GM12878 (cell line): ENCODE data around the gene MGMT. TPM values are rescaled to one million over a fixed set of nuclear protein-coding genes. Genes with fewer than 3 reads are reported as not detected.

ENCODE experiments used
- ATAC-seq: fragments of 200-7000 bp; cut with Tn5 transposase; 3 replicates; pipeline ENCODE4 v1.9.1; 2020; ENCODE audit warnings: mild to moderate bottlenecking, moderate library complexity
- BruUV-seq: library from RNA; stranded (reverse); fragments of 400-500 nt; replicated peaks from 2 replicates; lab custom pipeline; 2021; lab: Mats Ljungman, UMichigan
- CTCF ChIA-PET: fragments of 300-600 bp; sonication (Branson Sonifier 250); formaldehyde crosslinking; extraction: SDS; loops from one replicate; lab custom pipeline; 2021; ENCODE audit warnings: inconsistent platforms; lab: Yijun Ruan, JAX
- POLR2A ChIA-PET: fragments of 350-600 bp; formaldehyde crosslinking; extraction: SDS; loops from one replicate; lab custom pipeline; 2021; ENCODE audit warnings: inconsistent platforms; lab: Charles Lee
- RAD21 ChIA-PET: fragments of 300-600 bp; sonication (Branson Sonifier 250); formaldehyde crosslinking; loops from one replicate; lab custom pipeline; 2023; ENCODE audit warnings: antibody characterized with exemption; ENCODE audit not compliant: unreplicated experiment; lab: Charles Lee
- SMC1A ChIA-PET: fragments of 300-600 bp; sonication (Branson Sonifier 250); formaldehyde crosslinking; loops from one replicate; lab custom pipeline; 2023; ENCODE audit not compliant: unreplicated experiment, uncharacterized antibody; lab: Charles Lee
- DNase-seq: peaks from one replicate; pipeline ENCODE4 v3.0.0-alpha.2; 2011; ENCODE audit warnings: low read depth, low spot score
- FAIRE-seq: peaks from 3 replicates; lab custom pipeline; 2011; peaks lifted over from hg19 to GRCh38; lab: Jason Lieb, UNC
- H2AFZ ChIP-seq: 2 replicates; pipeline ENCODE4 v1.6.0; 2011; ENCODE audit warnings: low read depth, low read length, control low read depth; ENCODE audit not compliant: control insufficient read depth
- H3K27ac ChIP-seq: 2 replicates; pipeline ENCODE4 v1.5.1; 2011; ENCODE audit warnings: control low read depth; ENCODE audit not compliant: control insufficient read depth, insufficient read depth
- H3K27me3 ChIP-seq, 2 experiments: replicated peaks in 1 of 2; 2 replicates each; pipeline versions ENCODE4 v1.6.0 to v1.6.1; 2011; ENCODE audit warnings: low read length in 1 of 2; ENCODE audit not compliant: control insufficient read depth in 2 of 2, insufficient read depth in 2 of 2
- H3K36me3 ChIP-seq, 2 experiments: 2 replicates each; pipeline ENCODE4 v1.5.1; 2011; ENCODE audit warnings: low read length in 1 of 2; ENCODE audit not compliant: control insufficient read depth in 2 of 2, insufficient read depth in 2 of 2
- H3K4me1 ChIP-seq: 2 replicates; pipeline ENCODE4 v1.6.1; 2011; ENCODE audit warnings: mild to moderate bottlenecking, low read length, moderate library complexity, mixed read lengths; ENCODE audit not compliant: control insufficient read depth, insufficient read depth
- H3K4me2 ChIP-seq: 2 replicates; pipeline ENCODE4 v1.6.0; 2011; ENCODE audit warnings: control low read depth; ENCODE audit not compliant: control insufficient read depth, insufficient read depth
- H3K4me3 ChIP-seq: fragments of 200-600 bp; sonication (generic); 2 replicates; pipeline ENCODE4 v1.5.1; 2016
- H3K79me2 ChIP-seq: 2 replicates; pipeline ENCODE4 v1.6.0; 2011; ENCODE audit warnings: low read length; ENCODE audit not compliant: control insufficient read depth, insufficient read depth
- H3K9ac ChIP-seq: 2 replicates; pipeline ENCODE4 v1.8.0; 2011; ENCODE audit warnings: low read length, control low read depth, mixed read lengths; ENCODE audit not compliant: control insufficient read depth, insufficient read depth
- H3K9me3 ChIP-seq: replicated peaks from 3 replicates; pipeline ENCODE4 v1.5.1; 2011; ENCODE audit warnings: mild to moderate bottlenecking, low read length; ENCODE audit not compliant: control insufficient read depth, insufficient read depth
- H4K20me1 ChIP-seq: 2 replicates; pipeline ENCODE4 v1.6.0; 2011; ENCODE audit not compliant: control insufficient read depth, insufficient read depth
- ASH2L ChIP-seq: fragments of 300-600, 200-600 bp; sonication (generic); IDR thresholded peaks from 2 replicates; pipeline ENCODE4 v1.6.1; 2017; ENCODE audit warnings: low read depth, mild to moderate bottlenecking, borderline replicate concordance
- ATF7 ChIP-seq: fragments of 450-650 bp; IDR thresholded peaks from 2 replicates; pipeline ENCODE4 v1.6.1; 2016; ENCODE audit warnings: low read depth, mild to moderate bottlenecking
- BCL11A ChIP-seq: IDR thresholded peaks from 2 replicates; pipeline ENCODE4 v1.6.1; 2011; ENCODE audit warnings: low read depth, low read length
- CEBPB ChIP-seq, 2 experiments: fragments of 150-350 bp in 1 of 2; IDR thresholded peaks; 2 replicates each; pipeline ENCODE4 v1.6.1; 2012 to 2014; ENCODE audit warnings: low read depth in 2 of 2, low read length in 2 of 2, borderline replicate concordance in 1 of 2, inconsistent platforms in 1 of 2
- EED ChIP-seq: sonication (generic); IDR thresholded peaks from 2 replicates; pipeline ENCODE4 v1.6.1; 2016; ENCODE audit warnings: antibody characterized with exemption, low read depth
- EP300 ChIP-seq, 2 experiments: fragments of 150-350 bp in 1 of 2; IDR thresholded peaks; 2 replicates each; pipeline ENCODE4 v1.6.1; 2011 to 2012; ENCODE audit warnings: low read depth in 2 of 2, low read length in 2 of 2, borderline replicate concordance in 1 of 2, improper control_type of control experiment in 1 of 2, inconsistent platforms in 1 of 2; ENCODE audit not compliant: control insufficient read depth in 1 of 2
- GABPA ChIP-seq: IDR thresholded peaks from 2 replicates; pipeline ENCODE4 v1.6.1; 2014; ENCODE audit warnings: antibody characterized with exemption, low read depth, mild to moderate bottlenecking, inconsistent platforms
- HDGF ChIP-seq: fragments of 450-650 bp; IDR thresholded peaks from 2 replicates; pipeline ENCODE4 v1.6.1; 2016; ENCODE audit warnings: antibody characterized with exemption
- KDM1A ChIP-seq: fragments of 200-600 bp; sonication (generic); IDR thresholded peaks from 2 replicates; pipeline ENCODE4 v1.6.1; 2016; ENCODE audit warnings: borderline replicate concordance
- POLR2AphosphoS2 ChIP-seq: IDR thresholded peaks from 2 replicates; pipeline ENCODE4 v1.6.1; 2011; ENCODE audit warnings: low read depth, mild to moderate bottlenecking, low read length, improper control_type of control experiment, moderate library complexity
- SIX5 ChIP-seq: IDR thresholded peaks from 2 replicates; pipeline ENCODE4 v1.6.1; 2011; ENCODE audit warnings: mild to moderate bottlenecking, low read depth, low read length, moderate library complexity; ENCODE audit not compliant: severe bottlenecking
- SPI1 ChIP-seq: IDR thresholded peaks from 2 replicates; pipeline ENCODE4 v1.6.1; 2011; ENCODE audit warnings: low read depth, mild to moderate bottlenecking, low read length, moderate library complexity, borderline replicate concordance; ENCODE audit not compliant: insufficient read depth
- SUPT20H ChIP-seq: IDR thresholded peaks from 2 replicates; pipeline ENCODE4 v1.6.1; 2011; ENCODE audit warnings: low read depth, mild to moderate bottlenecking, low read length, moderate library complexity, borderline replicate concordance; ENCODE audit not compliant: control insufficient read depth
- WRNIP1 ChIP-seq: IDR thresholded peaks from 2 replicates; pipeline ENCODE4 v1.6.1; 2011; ENCODE audit warnings: low read depth, low read length, improper control_type of control experiment, borderline replicate concordance
- WGBS: methylation state at CpG from one replicate; pipeline ENCODE4 v1.1.6; 2016; ENCODE audit warnings: low lambda C conversion rate; ENCODE audit not compliant: insufficient replicate concordance, insufficient coverage; ENCODE audit errors: missing lambda C conversion rate; 5-methylcytosine and 5-hydroxymethylcytosine counted together
- in situ Hi-C: fragments of 300-500 bp; cut with MboI; formaldehyde crosslinking; loops from 9 replicates; pipeline ENCODE4 v1.14.3; 2018; ENCODE audit warnings: mixed read lengths
- intact Hi-C: fragments of 100-400 bp; cut with micrococcal nuclease; formaldehyde crosslinking; loops from one replicate; pipeline ENCODE4 v1.14.2; 2022; ENCODE audit not compliant: unreplicated experiment
- polyA plus RNA-seq, 11 experiments: library from polyadenylated mRNA; depleted of rRNA in 4 of 11; unstranded in 6 of 11; stranded (reverse) in 5 of 11; fragments of >200 nt; fragmentation: Nextera tagmentation in 4 of 11; fragmentation: Illumina TruSeq in 1 of 11; extraction: Ambion mirVana in 4 of 11; extraction: Trizol in 1 of 11; gene quantifications; 1 replicate in 1 of 11; 2 replicates in 10 of 11; pipeline versions ENCODE4 v1.2.1 to v1.2.3, GENCODE V29; 2011 to 2016; ENCODE audit warnings: inconsistent platforms in 2 of 11, missing spikeins in 2 of 11, low read depth in 1 of 11
- total RNA-seq, 4 experiments: library from RNA; depleted of rRNA in 3 of 4; stranded (reverse); fragments of >200 nt in 3 of 4; fragmentation: Illumina TruSeq in 1 of 4; extraction: Trizol in 1 of 4; gene quantifications; 2 replicates each; pipeline versions ENCODE4 v1.2.1 to v1.2.3, GENCODE V29; 2013 to 2021
- TF ChIP-seq, protein P1 (sequence below): fragments of 450-650 bp; IDR thresholded peaks from 2 replicates; pipeline ENCODE4 v1.6.1; 2017; ENCODE audit warnings: low read depth, mild to moderate bottlenecking, moderate library complexity
- TF ChIP-seq, protein P2 (sequence below): fragments of 450-650 bp; IDR thresholded peaks from 2 replicates; pipeline ENCODE4 v1.6.1; 2016; ENCODE audit warnings: mild to moderate bottlenecking

The MGMT gene
- total and polyA plus RNA-seq, 10 of the 15 experiments (the other 5 are each of a cell fraction or from before 2014, with no cell fraction given) = 0.16 to 24.2 (median 13.3) TPM

DNA sequence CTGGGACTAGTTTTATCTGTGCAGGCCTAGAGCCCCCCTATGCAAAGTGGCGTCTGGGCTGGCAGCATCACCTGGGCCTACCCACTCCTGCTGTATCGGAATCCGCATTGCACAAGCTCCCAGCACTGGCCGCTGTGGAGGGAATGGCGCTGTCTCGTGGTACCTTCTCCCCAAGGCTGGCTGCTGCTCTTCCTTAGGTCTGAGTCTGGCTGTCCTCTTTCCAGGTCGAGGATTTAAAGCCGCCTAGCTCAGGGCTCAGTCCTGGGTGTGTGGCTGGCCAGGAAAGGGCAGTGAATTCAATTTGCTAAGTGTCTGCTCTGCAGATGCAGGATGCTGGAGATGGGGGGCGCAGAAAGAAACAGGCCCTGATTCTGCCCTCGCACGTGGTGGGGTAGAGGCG, 44.7 kb downstream of the MGMT start:
- Histone ChIP-seq H3K9me3 (no peaks in the 10 kb centered on the region; the same call in 2 of the 3 replicates), H3K27ac (no peak overlapping the region), H3K27me3 (no peaks in the 10 kb centered on the region), H3K9ac (no peak overlapping the region), H2AFZ (no peak overlapping the region), H3K79me2 (no peaks in the 10 kb centered on the region), H3K36me3 (no peaks in the 10 kb centered on the region), H3K4me2 (no peak overlapping the region), H3K4me1 (no peaks in the 10 kb centered on the region), H3K4me3 (no peak overlapping the region), H4K20me1 (no peaks in the 10 kb centered on the region)
- ChIA-PET POLR2A (no interaction called here), CTCF (no interaction called here), SMC1A (no interaction called here), RAD21 (no interaction called here)
- in situ Hi-C loops = no loop called here
- intact Hi-C loops = no loop called here
- DNase-seq (no peak), ATAC-seq (no peak), FAIRE-seq (no peak)
- no peak for TF ChIP-seq SPI1
- BruUV-seq = no TSS peak
- 98% methylated on average over 12 of the region's 12 CpGs for WGBS

DNA sequence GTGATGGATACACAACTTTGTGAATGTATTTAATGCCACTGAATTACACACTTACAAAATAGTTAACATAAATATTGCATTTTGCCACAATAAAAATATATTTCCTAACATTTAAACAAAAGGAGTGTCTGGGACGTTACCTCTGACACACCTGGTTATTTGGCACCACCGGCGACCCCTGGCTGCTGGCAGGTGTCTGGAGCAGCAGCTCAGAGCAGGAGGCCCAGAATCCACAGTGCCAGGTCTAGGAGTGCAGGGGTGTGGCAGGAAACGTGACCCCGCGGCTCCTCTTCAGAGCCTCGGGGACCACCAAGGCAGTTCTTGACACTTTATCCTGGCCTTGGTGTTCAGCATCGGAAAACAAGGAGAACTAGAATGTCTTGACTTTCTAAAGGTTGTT, 46.3 kb downstream of the MGMT start:
- Histone ChIP-seq H3K27me3 (no peaks in the 10 kb centered on the region), H2AFZ (no peak overlapping the region), H3K27ac (no peak overlapping the region), H3K9me3 (no peaks in the 10 kb centered on the region; the same call in 2 of the 3 replicates), H3K4me2 (no peak overlapping the region), H3K4me3 (no peak overlapping the region), H3K36me3 (no peaks in the 10 kb centered on the region), H4K20me1 (no peaks in the 10 kb centered on the region), H3K9ac (no peak overlapping the region), H3K4me1 (no peaks in the 10 kb centered on the region), H3K79me2 (no peaks in the 10 kb centered on the region)
- POLR2A ChIA-PET = no interaction called here
- DNase-seq = no peak
- RAD21 ChIA-PET = no interaction called here
- ATAC-seq = no peak
- in situ Hi-C loops = no loop called here
- SMC1A ChIA-PET = no interaction called here
- 80% methylated on average over 8 of the region's 8 CpGs for WGBS
- BruUV-seq = no TSS peak
- CTCF ChIA-PET = no interaction called here
- intact Hi-C loops = no loop called here
- no peak for FAIRE-seq
- TF ChIP-seq BCL11A (no peak), KDM1A (no peak), ASH2L (no peak), SIX5 (no peak), WRNIP1 (no peak), SUPT20H (no peak), ATF7 (no peak), HDGF (no peak), EP300 (IDR thresholded peaks at IDR 0.05; ENCODE audit: borderline replicate concordance in 1 of 2, control insufficient read depth in 1 of 2, low read depth in 2 of 2, low read length in 2 of 2) (no peak), POLR2AphosphoS2 (no peak), EED (no peak), CEBPB (IDR thresholded peaks at IDR 0.05; ENCODE audit: borderline replicate concordance in 1 of 2, low read depth in 2 of 2, low read length in 2 of 2) (no peak), GABPA (no peak)
- TF ChIP-seq, protein P1, sequence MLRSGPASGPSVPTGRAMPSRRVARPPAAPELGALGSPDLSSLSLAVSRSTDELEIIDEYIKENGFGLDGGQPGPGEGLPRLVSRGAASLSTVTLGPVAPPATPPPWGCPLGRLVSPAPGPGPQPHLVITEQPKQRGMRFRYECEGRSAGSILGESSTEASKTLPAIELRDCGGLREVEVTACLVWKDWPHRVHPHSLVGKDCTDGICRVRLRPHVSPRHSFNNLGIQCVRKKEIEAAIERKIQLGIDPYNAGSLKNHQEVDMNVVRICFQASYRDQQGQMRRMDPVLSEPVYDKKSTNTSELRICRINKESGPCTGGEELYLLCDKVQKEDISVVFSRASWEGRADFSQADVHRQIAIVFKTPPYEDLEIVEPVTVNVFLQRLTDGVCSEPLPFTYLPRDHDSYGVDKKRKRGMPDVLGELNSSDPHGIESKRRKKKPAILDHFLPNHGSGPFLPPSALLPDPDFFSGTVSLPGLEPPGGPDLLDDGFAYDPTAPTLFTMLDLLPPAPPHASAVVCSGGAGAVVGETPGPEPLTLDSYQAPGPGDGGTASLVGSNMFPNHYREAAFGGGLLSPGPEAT = no peak
- TF ChIP-seq, protein P2, sequence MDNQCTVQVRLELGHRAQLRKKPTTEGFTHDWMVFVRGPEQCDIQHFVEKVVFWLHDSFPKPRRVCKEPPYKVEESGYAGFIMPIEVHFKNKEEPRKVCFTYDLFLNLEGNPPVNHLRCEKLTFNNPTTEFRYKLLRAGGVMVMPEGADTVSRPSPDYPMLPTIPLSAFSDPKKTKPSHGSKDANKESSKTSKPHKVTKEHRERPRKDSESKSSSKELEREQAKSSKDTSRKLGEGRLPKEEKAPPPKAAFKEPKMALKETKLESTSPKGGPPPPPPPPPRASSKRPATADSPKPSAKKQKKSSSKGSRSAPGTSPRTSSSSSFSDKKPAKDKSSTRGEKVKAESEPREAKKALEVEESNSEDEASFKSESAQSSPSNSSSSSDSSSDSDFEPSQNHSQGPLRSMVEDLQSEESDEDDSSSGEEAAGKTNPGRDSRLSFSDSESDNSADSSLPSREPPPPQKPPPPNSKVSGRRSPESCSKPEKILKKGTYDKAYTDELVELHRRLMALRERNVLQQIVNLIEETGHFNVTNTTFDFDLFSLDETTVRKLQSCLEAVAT = no peak
